AG09319 (cell line): ENCODE data around the gene ZNF662.

Source experiments
- DNase-seq: peaks from one replicate; pipeline ENCODE4 v3.0.0-alpha.2; 2010; ENCODE audit warnings: low read depth; ENCODE audit errors: extremely low read depth
- TF ChIP-seq, protein P1 (sequence below): IDR thresholded peaks from 2 replicates; pipeline ENCODE4 v1.5.1; 2011; ENCODE audit warnings: low read depth, mild to moderate bottlenecking, inconsistent platforms, low read length, moderate library complexity

ZNF662 gene

GRCh38 chr3:42936157-42936981 is 30.4 kb downstream of the ZNF662 start:
- no peak for DNase-seq
- TF ChIP-seq, protein P1, sequence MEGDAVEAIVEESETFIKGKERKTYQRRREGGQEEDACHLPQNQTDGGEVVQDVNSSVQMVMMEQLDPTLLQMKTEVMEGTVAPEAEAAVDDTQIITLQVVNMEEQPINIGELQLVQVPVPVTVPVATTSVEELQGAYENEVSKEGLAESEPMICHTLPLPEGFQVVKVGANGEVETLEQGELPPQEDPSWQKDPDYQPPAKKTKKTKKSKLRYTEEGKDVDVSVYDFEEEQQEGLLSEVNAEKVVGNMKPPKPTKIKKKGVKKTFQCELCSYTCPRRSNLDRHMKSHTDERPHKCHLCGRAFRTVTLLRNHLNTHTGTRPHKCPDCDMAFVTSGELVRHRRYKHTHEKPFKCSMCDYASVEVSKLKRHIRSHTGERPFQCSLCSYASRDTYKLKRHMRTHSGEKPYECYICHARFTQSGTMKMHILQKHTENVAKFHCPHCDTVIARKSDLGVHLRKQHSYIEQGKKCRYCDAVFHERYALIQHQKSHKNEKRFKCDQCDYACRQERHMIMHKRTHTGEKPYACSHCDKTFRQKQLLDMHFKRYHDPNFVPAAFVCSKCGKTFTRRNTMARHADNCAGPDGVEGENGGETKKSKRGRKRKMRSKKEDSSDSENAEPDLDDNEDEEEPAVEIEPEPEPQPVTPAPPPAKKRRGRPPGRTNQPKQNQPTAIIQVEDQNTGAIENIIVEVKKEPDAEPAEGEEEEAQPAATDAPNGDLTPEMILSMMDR, result no peak

DNA sequence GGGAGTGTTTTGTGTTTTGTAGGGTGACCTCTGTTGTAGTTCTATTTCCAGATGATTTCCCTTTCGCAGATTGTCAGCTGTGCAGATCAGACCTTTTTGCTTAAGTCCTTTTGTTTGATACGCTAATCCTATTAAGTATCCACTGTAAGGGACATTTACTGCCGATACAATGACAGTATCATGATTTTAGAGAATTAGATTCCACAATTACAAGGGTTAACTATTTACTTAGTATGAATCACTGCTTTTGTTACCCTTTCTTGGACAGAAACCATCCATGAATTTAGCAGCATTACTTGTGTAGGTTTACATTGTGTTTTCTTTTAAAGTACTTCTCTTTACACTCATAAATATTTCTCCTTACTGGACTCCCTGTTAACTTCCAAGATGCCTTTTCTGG is 31.4 kb downstream of the ZNF662 start:
- DNase-seq, result no peak
- TF ChIP-seq, protein P1, result no peak

- DNase-seq, result no peak
- TF ChIP-seq, protein P1, result no peak
These were observed 36.8 kb downstream of the ZNF662 start for GRCh38 chr3:42942693-42943092.

DNA sequence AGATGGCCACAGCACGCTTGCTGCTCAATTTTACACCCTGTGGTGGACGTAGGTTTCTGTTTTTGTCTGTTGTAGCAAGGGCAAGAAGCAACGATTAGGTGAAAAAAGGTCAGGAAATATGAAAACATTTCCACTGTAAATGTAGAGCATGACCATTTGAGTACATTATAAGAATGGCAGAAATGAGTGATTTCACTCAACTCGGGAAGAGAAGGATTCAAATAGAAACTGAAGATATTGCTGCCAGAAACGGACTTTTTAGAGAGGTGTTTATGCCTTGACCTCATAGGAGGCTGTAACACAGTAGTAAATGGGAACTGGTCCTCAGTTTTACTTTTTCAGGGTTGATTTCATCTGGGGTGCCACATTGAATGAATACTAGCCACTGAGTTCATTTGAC is 40.1 kb downstream of the ZNF662 start:
- DNase-seq, result no peak
- TF ChIP-seq, protein P1, result no peak

DNA sequence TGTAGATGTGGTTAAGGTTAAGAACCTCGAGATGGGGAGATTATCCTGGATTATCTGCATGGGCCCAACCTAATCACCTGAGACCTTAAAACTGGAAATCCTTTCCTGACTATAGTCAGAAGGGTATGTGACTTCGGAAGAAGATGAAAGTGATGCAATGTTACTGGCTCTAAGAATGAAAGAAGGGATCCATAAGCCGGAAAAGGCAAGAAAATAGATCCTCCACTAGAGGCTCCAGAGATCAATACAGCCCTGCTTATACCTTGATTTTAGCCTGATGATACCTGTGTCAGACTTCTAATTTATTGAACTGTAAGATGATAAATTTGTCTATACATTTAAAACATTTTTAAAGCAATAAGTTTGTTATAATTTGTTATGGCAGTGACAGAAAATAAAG is 51.6 kb downstream of the ZNF662 start:
- TF ChIP-seq, protein P1, result no peak
- no peak for DNase-seq

DNA sequence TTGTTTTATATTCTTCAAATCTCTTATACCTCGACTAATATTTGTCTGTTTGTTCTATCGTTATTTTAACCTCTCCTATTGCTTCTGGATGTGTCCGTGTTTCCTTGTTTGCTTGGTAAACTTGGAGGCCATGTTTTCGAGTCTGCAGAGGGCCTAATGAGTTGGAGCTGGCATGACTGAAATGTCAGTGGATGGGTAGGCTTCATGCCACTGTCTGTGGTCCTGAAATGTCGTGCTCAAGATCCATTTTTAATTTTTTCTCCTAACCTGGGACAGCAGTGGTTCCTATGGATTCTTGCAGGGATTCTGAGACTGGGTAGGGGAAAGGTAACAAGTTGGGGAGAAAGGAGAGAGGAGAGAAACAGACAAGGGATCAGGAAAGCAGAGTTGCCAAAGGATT is 54.3 kb downstream of the ZNF662 start:
- TF ChIP-seq, protein P1, result no peak
- no peak for DNase-seq

GRCh38 chr3:42960786-42961185 is 54.8 kb downstream of the ZNF662 start:
- no peak for DNase-seq
- TF ChIP-seq, protein P1, result no peak
